ENCODE measurements around the gene ST8SIA5.

ST8SIA5 gene

DNA sequence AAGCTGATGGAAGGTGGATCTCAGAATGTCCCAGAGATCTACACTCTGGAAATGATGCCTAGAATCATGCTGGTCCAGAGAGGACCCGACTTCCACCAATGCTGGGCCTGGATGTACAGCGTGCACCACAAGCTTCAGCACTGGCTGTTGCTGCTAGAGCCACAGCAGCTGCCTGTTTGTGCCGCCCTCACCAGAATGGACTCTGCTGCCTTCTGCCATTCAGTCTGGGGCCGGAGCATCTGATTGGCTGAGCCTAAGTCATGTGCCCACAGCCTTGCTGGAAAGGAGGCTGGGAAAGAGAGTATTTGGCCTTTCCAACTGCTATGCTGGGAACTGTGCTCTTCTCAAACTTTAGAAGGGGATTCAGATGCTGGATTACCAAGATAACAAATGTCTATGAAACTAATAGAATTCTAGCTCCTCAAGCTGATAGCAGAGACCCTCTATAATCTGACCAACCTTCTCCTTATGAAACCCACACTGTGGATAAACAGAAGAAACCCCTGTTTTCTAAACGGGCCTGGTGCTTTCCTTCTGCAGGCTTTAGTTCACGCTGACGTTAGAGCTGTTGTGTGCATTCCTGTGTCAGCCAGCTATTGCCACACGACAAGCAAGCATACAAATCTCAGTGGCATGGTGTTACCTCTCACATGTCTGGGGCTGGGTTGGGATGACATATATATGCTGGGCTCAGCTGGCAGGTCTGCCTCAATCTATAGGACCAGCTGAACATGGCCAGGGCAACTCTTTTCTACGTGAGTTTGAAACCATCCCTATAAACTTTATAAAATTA is 95.7 kb downstream of the ST8SIA5 start:
- Histone ChIP-seq H3K27ac (ENCODE audit: poor library complexity, severe bottlenecking) (no peak overlapping the region), H3K27me3 (ENCODE audit: insufficient read depth, poor library complexity, severe bottlenecking) (no peaks in the 10 kb centered on the region), H3K4me1 (ENCODE audit: insufficient read depth, poor library complexity, severe bottlenecking) (no peaks in the 10 kb centered on the region), H3K4me3 (ENCODE audit: severe bottlenecking) (no peak overlapping the region), H3K36me3 (ENCODE audit: low read depth) (no peaks in the 10 kb centered on the region), H3K9me3 (ENCODE audit: severe bottlenecking) (no peaks in the 10 kb centered on the region)
- TF ChIP-seq, protein P1, sequence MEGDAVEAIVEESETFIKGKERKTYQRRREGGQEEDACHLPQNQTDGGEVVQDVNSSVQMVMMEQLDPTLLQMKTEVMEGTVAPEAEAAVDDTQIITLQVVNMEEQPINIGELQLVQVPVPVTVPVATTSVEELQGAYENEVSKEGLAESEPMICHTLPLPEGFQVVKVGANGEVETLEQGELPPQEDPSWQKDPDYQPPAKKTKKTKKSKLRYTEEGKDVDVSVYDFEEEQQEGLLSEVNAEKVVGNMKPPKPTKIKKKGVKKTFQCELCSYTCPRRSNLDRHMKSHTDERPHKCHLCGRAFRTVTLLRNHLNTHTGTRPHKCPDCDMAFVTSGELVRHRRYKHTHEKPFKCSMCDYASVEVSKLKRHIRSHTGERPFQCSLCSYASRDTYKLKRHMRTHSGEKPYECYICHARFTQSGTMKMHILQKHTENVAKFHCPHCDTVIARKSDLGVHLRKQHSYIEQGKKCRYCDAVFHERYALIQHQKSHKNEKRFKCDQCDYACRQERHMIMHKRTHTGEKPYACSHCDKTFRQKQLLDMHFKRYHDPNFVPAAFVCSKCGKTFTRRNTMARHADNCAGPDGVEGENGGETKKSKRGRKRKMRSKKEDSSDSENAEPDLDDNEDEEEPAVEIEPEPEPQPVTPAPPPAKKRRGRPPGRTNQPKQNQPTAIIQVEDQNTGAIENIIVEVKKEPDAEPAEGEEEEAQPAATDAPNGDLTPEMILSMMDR (IDR thresholded peaks at IDR 0.05; ENCODE audit: poor library complexity, severe bottlenecking), result no peak
- DNase-seq (ENCODE audit: low spot score), result no peak
- ATAC-seq (ENCODE audit: low read depth), result 0 out of 3 replicates have a peak, but pooled peaks have one; percentile 19

DNA sequence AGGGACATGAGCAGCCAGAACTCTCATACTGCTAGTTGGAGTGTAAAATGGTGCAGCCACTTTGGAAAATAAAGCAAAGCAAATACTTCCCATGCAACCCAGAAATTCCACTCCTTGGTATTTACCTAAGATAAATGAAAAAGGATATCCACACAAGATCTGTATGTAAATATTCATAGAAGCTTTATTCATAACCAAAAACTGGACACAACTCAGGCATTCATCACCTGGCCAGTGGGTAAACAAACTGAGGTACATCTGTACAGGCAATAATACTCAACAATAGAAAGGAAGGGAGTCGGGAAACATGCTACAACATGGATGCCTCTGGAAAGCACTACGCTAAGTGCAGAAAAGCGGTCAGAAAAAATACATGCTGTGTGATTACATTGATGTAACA is 97.4 kb downstream of the ST8SIA5 start:
- Histone ChIP-seq H3K27ac (ENCODE audit: poor library complexity, severe bottlenecking) (no peak overlapping the region), H3K9me3 (ENCODE audit: severe bottlenecking) (no peaks in the 10 kb centered on the region), H3K4me3 (ENCODE audit: severe bottlenecking) (no peak overlapping the region), H3K36me3 (ENCODE audit: low read depth) (no peaks in the 10 kb centered on the region), H3K27me3 (ENCODE audit: insufficient read depth, poor library complexity, severe bottlenecking) (no peaks in the 10 kb centered on the region), H3K4me1 (ENCODE audit: insufficient read depth, poor library complexity, severe bottlenecking) (no peaks in the 10 kb centered on the region)
- DNase-seq (ENCODE audit: low spot score) (no peak), ATAC-seq (ENCODE audit: low read depth) (no peak)
- TF ChIP-seq, protein P1 (IDR thresholded peaks at IDR 0.05; ENCODE audit: poor library complexity, severe bottlenecking), result no peak

DNA sequence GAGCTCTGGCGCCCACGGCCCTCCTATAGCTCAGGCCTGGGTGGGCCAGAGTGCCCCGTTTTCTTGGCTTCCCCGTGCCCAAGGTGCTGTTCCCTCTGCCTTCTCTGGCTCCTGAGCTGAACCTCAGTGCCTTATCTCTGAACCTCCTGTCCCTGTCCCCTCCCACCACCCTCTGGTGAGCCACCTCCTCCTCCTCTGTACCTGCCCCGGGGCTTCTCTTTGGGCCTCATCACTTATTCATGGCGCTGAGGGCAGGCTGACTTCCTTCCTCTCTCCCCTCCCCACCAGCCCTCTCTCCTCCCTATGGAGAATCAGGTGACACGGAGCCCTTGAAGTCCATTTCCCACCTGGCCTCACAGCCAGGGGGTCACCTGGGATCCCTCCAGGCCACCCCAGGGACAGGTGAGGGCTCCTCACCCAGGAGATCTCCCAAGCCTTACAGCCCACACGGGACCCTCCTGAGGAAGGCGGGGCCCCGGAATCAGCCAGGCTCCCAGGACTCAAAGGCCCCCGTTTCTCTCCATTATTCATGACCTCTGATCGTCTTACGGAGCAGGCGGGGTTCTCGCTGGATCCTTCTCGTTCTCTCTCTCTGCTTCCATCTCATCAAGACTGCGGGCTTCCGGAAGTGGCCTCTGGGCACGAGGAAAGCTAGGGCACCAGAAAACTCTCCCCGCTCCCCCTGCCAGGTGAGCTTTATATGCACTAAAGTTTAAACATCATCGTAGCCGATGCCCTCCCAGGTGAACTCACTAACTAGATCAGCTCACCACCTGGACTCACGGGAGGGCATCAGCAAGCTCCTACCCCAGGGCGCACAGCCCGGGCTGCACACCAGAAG is 99.5 kb downstream of the ST8SIA5 start, which contains the start of gene LOXHD1:
Gene LOXHD1 (minus strand): TSS at position 106 of the 841 bp plus-strand sequence. CDS start 187 bp downstream, outside the sequence.
- Histone ChIP-seq H3K27me3 (ENCODE audit: insufficient read depth, poor library complexity, severe bottlenecking) (no peaks in the 10 kb centered on the region), H3K27ac (ENCODE audit: poor library complexity, severe bottlenecking) (no peak within 1 kb of the TSS), H3K4me3 (ENCODE audit: severe bottlenecking) (no peak within 1 kb of the TSS), H3K9me3 (ENCODE audit: severe bottlenecking) (no peaks in the 10 kb centered on the region), H3K4me1 (ENCODE audit: insufficient read depth, poor library complexity, severe bottlenecking) (no peaks in the 10 kb centered on the region), H3K36me3 (ENCODE audit: low read depth) (no peaks in the 10 kb centered on the region)
- no peak for DNase-seq (ENCODE audit: low spot score)
- TF ChIP-seq, protein P1 (IDR thresholded peaks at IDR 0.05; ENCODE audit: poor library complexity, severe bottlenecking), result no peak
- ATAC-seq (ENCODE audit: low read depth), result no peak

DNA sequence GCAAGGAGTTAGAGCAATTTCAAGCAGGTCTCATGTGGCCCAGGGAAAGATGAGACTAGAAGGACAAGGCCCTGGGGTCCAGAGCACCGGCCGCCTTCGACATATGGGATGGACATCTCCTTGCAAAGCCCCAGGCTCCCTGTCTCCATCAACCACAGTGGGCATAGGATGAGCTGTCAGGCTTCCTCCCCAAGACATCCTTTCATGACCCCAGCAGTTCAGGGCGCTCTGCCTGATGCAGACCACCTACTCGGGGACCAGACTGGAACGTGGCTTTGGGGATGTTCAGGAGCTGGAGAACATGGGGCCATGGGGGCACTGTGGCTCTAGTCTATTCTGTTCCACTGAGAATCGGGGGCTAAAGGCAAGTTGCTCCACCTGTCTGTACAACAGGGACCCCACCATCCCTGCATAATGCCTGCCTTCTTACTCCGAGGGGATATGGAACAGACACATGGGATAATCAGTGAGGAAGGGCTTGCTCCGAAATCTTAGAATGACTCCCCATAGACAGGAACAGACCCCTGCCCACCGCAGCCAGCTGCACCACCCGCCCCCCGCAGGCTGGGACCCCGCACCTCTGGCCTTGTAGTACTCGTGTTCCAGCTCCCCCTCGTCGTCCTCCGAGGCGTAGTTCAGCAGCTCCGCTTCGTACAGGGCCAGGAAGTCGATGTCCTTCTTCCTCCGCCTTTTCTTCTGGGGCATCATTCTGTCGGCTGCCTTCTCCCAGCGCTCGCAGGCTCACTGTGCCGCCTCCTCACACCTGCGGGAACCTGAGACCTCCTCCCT is 100.3 kb downstream of the ST8SIA5 start:
- DNase-seq (ENCODE audit: low spot score) (no peak), ATAC-seq (ENCODE audit: low read depth) (no peak)
- H3K4me3 ChIP-seq (ENCODE audit: severe bottlenecking), result no peak overlapping the region
- H3K4me1 ChIP-seq (ENCODE audit: insufficient read depth, poor library complexity, severe bottlenecking), result no peaks in the 10 kb centered on the region
- H3K36me3 ChIP-seq (ENCODE audit: low read depth), result no peaks in the 10 kb centered on the region
- no peak overlapping the region for H3K27ac ChIP-seq (ENCODE audit: poor library complexity, severe bottlenecking)
- TF ChIP-seq, protein P1 (IDR thresholded peaks at IDR 0.05; ENCODE audit: poor library complexity, severe bottlenecking), result no peak
- peaks cover 5% of the 10 kb centered on the region for H3K27me3 ChIP-seq (ENCODE audit: insufficient read depth, poor library complexity, severe bottlenecking)
- no peaks in the 10 kb centered on the region for H3K9me3 ChIP-seq (ENCODE audit: severe bottlenecking)

Measured in RWPE2 (cell line).